Glomerular visceral epithelial cell (primary cell): ENCODE measurements around the gene FLT4.
"Not testable (repeated sequence)": the region's sequence is repeated elsewhere in the genome, so short reads cannot be mapped to it uniquely, and the experiment has no call there.

Experiments
- DNase-seq: peaks from one replicate; pipeline ENCODE4 v3.0.0-alpha.2; 2016; ENCODE audit errors: extremely low spot score

The FLT4 gene

GRCh38 chr5:180670157-180670556 lies 20.8 kb upstream of the FLT4 start:
- DNase-seq: no peak

- no peak for DNase-seq
Observed at GRCh38 chr5:180669661-180670060, 20.3 kb upstream of the FLT4 start.

- no peak for DNase-seq
Observed at GRCh38 chr5:180668835-180669596, 19.6 kb upstream of the FLT4 start.

- no peak for DNase-seq
Observed at GRCh38 chr5:180666812-180667211, 17.4 kb upstream of the FLT4 start.

- no peak for DNase-seq
Observed at GRCh38 chr5:180665682-180666404, 16.4 kb upstream of the FLT4 start.

- DNase-seq: no peak
Observed at GRCh38 chr5:180658774-180659564, 9.6 kb upstream of the FLT4 start.

GRCh38 chr5:180655243-180655642 lies 5.8 kb upstream of the FLT4 start:
- DNase-seq: not testable (repeated sequence)

- no peak for DNase-seq
Observed at GRCh38 chr5:180652771-180653170, 3.4 kb upstream of the FLT4 start.

- no peak for DNase-seq
Observed at GRCh38 chr5:180652346-180652745, 2.9 kb upstream of the FLT4 start.

GRCh38 chr5:180648658-180649296 lies 623 bp downstream of the FLT4 start:
- DNase-seq: no peak

GRCh38 chr5:180647941-180648500 lies 1.4 kb downstream of the FLT4 start:
- DNase-seq: no peak

- DNase-seq: no peak
Observed at GRCh38 chr5:180647465-180647864, 1.9 kb downstream of the FLT4 start.

GRCh38 chr5:180646963-180647305 lies 2.5 kb downstream of the FLT4 start:
- no peak for DNase-seq

- DNase-seq: no peak
Observed at GRCh38 chr5:180646289-180646962, 3.0 kb downstream of the FLT4 start.

- DNase-seq: no peak
Observed at GRCh38 chr5:180645274-180646204, 3.9 kb downstream of the FLT4 start.

- no peak for DNase-seq
Observed at GRCh38 chr5:180644825-180645273, 4.6 kb downstream of the FLT4 start.

GRCh38 chr5:180644129-180644824 lies 5.1 kb downstream of the FLT4 start:
- no peak for DNase-seq

- no peak for DNase-seq
Observed at GRCh38 chr5:180643191-180643851, 6.1 kb downstream of the FLT4 start.

GRCh38 chr5:180642779-180643178 lies 6.6 kb downstream of the FLT4 start:
- no peak for DNase-seq
